ENCODE data around the gene H2AZ2. TPM values are rescaled to one million over a fixed set of nuclear protein-coding genes. Genes with fewer than 3 reads are reported as not detected.
A peak's percentile ranks its signal among the peaks of the same experiment; 100 is the strongest.
"Not testable (repeated sequence)": the region's sequence is repeated elsewhere in the genome, so short reads cannot be mapped to it uniquely, and the experiment has no call there.

The H2AZ2 gene
- total RNA-seq, 1 experiment from 2014 or later = 354 TPM

DNA sequence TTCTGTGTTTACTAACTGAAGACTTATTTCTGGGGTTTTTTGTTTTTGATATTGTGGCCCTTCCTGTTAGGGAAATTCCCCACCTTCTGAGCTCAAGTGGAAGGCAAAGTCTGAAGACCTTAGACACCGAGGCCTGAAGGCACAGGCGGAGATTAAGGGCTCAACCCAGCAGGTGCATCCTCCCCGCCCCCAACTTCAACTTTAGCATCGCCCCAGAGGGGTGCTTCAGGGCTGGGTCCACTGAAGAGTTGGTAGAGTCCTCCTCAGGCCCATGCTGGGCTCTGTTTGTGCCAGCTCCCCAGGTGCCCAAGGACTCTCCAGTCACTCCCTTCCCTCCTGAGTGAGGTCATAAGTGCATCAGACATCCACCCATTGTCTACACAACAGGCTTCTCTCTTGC, 60.8 kb downstream of the H2AZ2 start:
- intact Hi-C loops (cut with micrococcal nuclease; ENCODE audit: unreplicated experiment) = no loop called here
- Histone ChIP-seq H3K4me1 (replicated peaks; ENCODE audit: insufficient read depth) (no peaks in the 10 kb centered on the region), H3K4me3 (no peak overlapping the region), H3F3A (ENCODE audit: insufficient read depth, low read depth) (peaks cover 21% of the 10 kb centered on the region), H4K20me1 (ENCODE audit: insufficient read depth) (no peaks in the 10 kb centered on the region), H3K79me2 (ENCODE audit: low read depth) (no peaks in the 10 kb centered on the region), H2AFZ (no peak overlapping the region), H3K36me3 (ENCODE audit: low read depth) (no peaks in the 10 kb centered on the region), H3K27ac (no peak overlapping the region), H3K9me2 (ENCODE audit: insufficient read depth) (no peaks in the 10 kb centered on the region), H3K9me3 (ENCODE audit: insufficient read depth, low read depth) (peaks cover 10% of the 10 kb centered on the region; the same call in 1 of the 2 replicates), H3K4me2 (no peak overlapping the region), H3K27me3 (ENCODE audit: insufficient read depth, low read depth) (no peaks in the 10 kb centered on the region)
- TF ChIP-seq CTCF (conservative IDR thresholded peaks at IDR 0.05) = no peak
- no peak for TF ChIP-seq EZH2 (IDR thresholded peaks at IDR 0.05; ENCODE audit: low read depth)
- CTCF ChIA-PET = no interaction called here
- POLR2A ChIA-PET (ENCODE audit: unreplicated experiment) = no interaction called here
- DNase-seq = no peak
- BruUV-seq (replicated peaks) = no TSS peak

- H3K79me2 ChIP-seq (ENCODE audit: low read depth); H4K20me1 ChIP-seq (ENCODE audit: insufficient read depth); H3K4me1 ChIP-seq (replicated peaks; ENCODE audit: insufficient read depth); H3F3A ChIP-seq (ENCODE audit: insufficient read depth, low read depth); CTCF ChIA-PET; intact Hi-C loops (cut with micrococcal nuclease; ENCODE audit: unreplicated experiment); POLR2A ChIA-PET (ENCODE audit: unreplicated experiment); H3K4me3 ChIP-seq; BruUV-seq (replicated peaks); H3K9me2 ChIP-seq (ENCODE audit: insufficient read depth); H3K27me3 ChIP-seq (ENCODE audit: insufficient read depth, low read depth); H3K4me2 ChIP-seq; H3K9me3 ChIP-seq (ENCODE audit: insufficient read depth, low read depth); H3K27ac ChIP-seq; H2AFZ ChIP-seq; H3K36me3 ChIP-seq (ENCODE audit: low read depth): not testable (repeated sequence)
- DNase-seq = peak in 1 of 2 experiments; percentile 33
Measured at GRCh38 chr7:44785218-44785617, 62.7 kb downstream of the H2AZ2 start.

GRCh38 chr7:44784364-44784763, 63.5 kb downstream of the H2AZ2 start:
- Histone ChIP-seq H3K9me3 (ENCODE audit: insufficient read depth, low read depth) (peaks cover 10% of the 10 kb centered on the region; the same call in 1 of the 2 replicates), H4K20me1 (ENCODE audit: insufficient read depth) (no peaks in the 10 kb centered on the region), H3K9me2 (ENCODE audit: insufficient read depth) (no peaks in the 10 kb centered on the region), H3K4me2 (no peak overlapping the region), H3K27me3 (ENCODE audit: insufficient read depth, low read depth) (no peaks in the 10 kb centered on the region), H3K36me3 (ENCODE audit: low read depth) (no peaks in the 10 kb centered on the region), H2AFZ (no peak overlapping the region), H3K4me1 (replicated peaks; ENCODE audit: insufficient read depth) (no peaks in the 10 kb centered on the region), H3K4me3 (no peak overlapping the region), H3K79me2 (ENCODE audit: low read depth) (no peaks in the 10 kb centered on the region), H3F3A (ENCODE audit: insufficient read depth, low read depth) (no peaks in the 10 kb centered on the region; the same call in 1 of the 2 replicates), H3K27ac (no peak overlapping the region)
- intact Hi-C loops (cut with micrococcal nuclease; ENCODE audit: unreplicated experiment) = no loop called here
- no peak for TF ChIP-seq CTCF (conservative IDR thresholded peaks at IDR 0.05)
- no peak for TF ChIP-seq EZH2 (IDR thresholded peaks at IDR 0.05; ENCODE audit: low read depth)
- DNase-seq = peak in 1 of 2 experiments; percentile 32
- ChIA-PET POLR2A (ENCODE audit: unreplicated experiment) (interaction anchor here (0.6 kb wide), 1 partner anchor 171 kb away, joined by 9 read pairs; no protein-coding TSS in a partner anchor), CTCF (interaction anchor here (0.7 kb wide), 1 partner anchor 8 kb away, joined by 5 read pairs; no protein-coding TSS in a partner anchor)
- no TSS peak for BruUV-seq (replicated peaks)

GRCh38 chr7:44783407-44783806, 64.5 kb downstream of the H2AZ2 start:
- Histone ChIP-seq H3K27ac (no peak overlapping the region), H3K4me2 (no peak overlapping the region), H3F3A (ENCODE audit: insufficient read depth, low read depth) (no peaks in the 10 kb centered on the region), H2AFZ (no peak overlapping the region), H3K27me3 (ENCODE audit: insufficient read depth, low read depth) (no peaks in the 10 kb centered on the region), H3K36me3 (ENCODE audit: low read depth) (no peaks in the 10 kb centered on the region), H3K79me2 (ENCODE audit: low read depth) (no peaks in the 10 kb centered on the region), H3K4me3 (no peak overlapping the region), H3K4me1 (replicated peaks; ENCODE audit: insufficient read depth) (no peaks in the 10 kb centered on the region), H3K9me2 (ENCODE audit: insufficient read depth) (no peaks in the 10 kb centered on the region), H3K9me3 (ENCODE audit: insufficient read depth, low read depth) (peaks cover 10% of the 10 kb centered on the region; the same call in 1 of the 2 replicates), H4K20me1 (ENCODE audit: insufficient read depth) (no peaks in the 10 kb centered on the region)
- peak in 1 of 2 experiments; percentile 27 for DNase-seq
- CTCF ChIA-PET = no interaction called here
- POLR2A ChIA-PET (ENCODE audit: unreplicated experiment) = no interaction called here
- BruUV-seq (replicated peaks) = no TSS peak
- intact Hi-C loops (cut with micrococcal nuclease; ENCODE audit: unreplicated experiment) = no loop called here
- TF ChIP-seq EZH2 (IDR thresholded peaks at IDR 0.05; ENCODE audit: low read depth) (no peak), CTCF (conservative IDR thresholded peaks at IDR 0.05) (no peak)

Measured in PC-9 (cell line).